RWPE1 (cell line): ENCODE measurements around the gene CDH13.

Experiments used
- CTCF ChIA-PET: fragments of 350-600 bp; sonication (Branson Sonifier 250); formaldehyde crosslinking; extraction: SDS; loops from one replicate; lab custom pipeline; 2021; lab: Yijun Ruan, JAX
- POLR2A ChIA-PET: fragments of 400-600 bp; formaldehyde crosslinking; extraction: SDS; loops from one replicate; lab custom pipeline; 2020; ENCODE audit warnings: antibody characterized with exemption; ENCODE audit not compliant: low non-redundant PET; lab: Yijun Ruan, JAX
- DNase-seq: peaks from one replicate; pipeline ENCODE4 v3.0.0; 2012; ENCODE audit warnings: low spot score
- H3K27ac ChIP-seq: fragments of 450-650 bp; 2 replicates; pipeline ENCODE4 v1.5.1; 2017
- CTCF ChIP-seq: fragments of 450-650 bp; conservative IDR thresholded peaks from 2 replicates; pipeline ENCODE4 v1.5.1; 2017; ENCODE audit warnings: low read depth, mild to moderate bottlenecking

The CDH13 gene

GRCh38 chr16:82586130-82586529 is 40.6 kb upstream of the CDH13 start:
- ChIA-PET POLR2A (no interaction called here), CTCF (no interaction called here)
- DNase-seq, result no peak
- TF ChIP-seq CTCF, result no peak
- no peak overlapping the region for H3K27ac ChIP-seq

GRCh38 chr16:82587289-82587688 is 39.5 kb upstream of the CDH13 start:
- no peak for TF ChIP-seq CTCF
- ChIA-PET POLR2A (no interaction called here), CTCF (interaction anchor here (0.6 kb wide), 1 partner anchor 13 kb away, joined by 3 read pairs; no protein-coding TSS in a partner anchor)
- DNase-seq, result no peak
- no peak overlapping the region for H3K27ac ChIP-seq

GRCh38 chr16:82589407-82589806 is 37.4 kb upstream of the CDH13 start:
- POLR2A ChIA-PET, result no interaction called here
- no peak for DNase-seq
- no peak overlapping the region for H3K27ac ChIP-seq
- TF ChIP-seq CTCF, result no peak
- CTCF ChIA-PET, result no interaction called here

DNA sequence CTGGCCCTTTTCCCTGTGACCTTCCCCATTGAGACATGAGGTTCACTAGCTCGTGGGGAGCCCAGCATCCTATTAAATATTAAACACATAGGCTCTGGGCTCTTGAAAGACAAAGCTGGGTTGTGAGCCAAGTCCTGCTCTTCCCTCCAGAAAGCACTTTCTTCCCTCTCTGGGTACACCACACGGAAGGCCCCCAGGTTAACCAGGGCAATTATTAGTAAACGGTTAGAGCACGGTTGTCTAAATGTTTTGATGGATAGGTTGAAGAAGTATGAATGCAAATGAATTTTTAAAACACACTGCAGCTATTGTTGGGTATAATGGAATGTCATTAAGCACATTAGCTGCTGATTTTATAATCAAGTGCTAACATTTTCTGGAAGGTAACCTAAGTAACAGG is 32.7 kb upstream of the CDH13 start:
- no peak for DNase-seq
- no peak overlapping the region for H3K27ac ChIP-seq
- CTCF ChIA-PET, result no interaction called here
- POLR2A ChIA-PET, result no interaction called here
- TF ChIP-seq CTCF, result no peak

DNA sequence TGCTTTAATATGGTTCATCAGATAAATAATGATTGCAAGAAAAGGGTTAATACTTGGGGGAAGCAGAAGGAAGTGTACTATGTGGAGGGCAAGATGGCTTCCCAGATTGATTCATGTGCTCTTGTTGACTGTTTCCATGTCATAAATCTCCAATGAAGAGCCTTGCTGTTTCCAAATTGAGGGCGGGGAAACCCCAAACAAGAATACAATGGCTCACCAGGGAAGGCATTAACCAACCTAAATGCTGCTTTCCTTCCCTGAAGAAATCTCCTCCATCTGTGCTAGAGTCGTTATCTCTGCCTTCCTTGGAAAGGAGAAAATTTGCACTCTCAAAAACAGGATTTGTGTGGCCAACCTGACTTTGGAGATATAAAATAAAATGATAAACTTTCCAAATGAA is 28.0 kb upstream of the CDH13 start:
- POLR2A ChIA-PET, result no interaction called here
- TF ChIP-seq CTCF, result no peak
- H3K27ac ChIP-seq, result no peak overlapping the region
- DNase-seq, result no peak
- CTCF ChIA-PET, result interaction anchor here (0.6 kb wide), 1 partner anchor 42 kb away, joined by 4 read pairs; no protein-coding TSS in a partner anchor

DNA sequence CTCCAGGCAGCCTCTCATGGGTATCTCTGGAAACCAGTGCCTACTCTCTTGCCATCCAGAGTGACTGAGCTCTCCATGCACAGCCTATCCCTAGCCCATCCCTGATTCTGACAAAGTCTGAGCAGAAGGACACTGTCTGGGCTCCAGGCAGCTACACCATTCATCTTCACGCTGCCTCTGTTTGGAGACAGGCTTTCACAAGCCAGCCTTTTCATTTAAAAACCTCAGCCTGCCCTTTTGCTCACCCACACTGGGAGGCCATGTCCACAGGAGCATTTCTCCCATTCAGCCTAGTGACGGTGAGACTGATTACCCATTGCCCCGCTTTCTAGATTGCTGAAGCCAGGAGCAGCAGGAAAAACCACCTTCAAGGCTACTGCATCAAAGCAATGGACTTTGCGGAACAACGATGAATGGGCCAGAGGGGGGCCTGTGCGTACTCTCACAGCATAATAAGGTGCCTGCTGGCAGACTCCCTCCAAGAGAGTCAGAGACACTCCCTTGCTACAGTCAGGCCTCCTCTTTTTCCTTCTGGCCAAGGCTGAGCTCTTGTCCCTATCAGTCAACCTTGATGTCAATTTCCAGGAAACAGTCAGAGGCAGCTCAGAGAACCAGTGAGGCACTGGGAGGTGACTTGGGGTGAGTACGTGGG is 24.7 kb upstream of the CDH13 start:
- POLR2A ChIA-PET, result no interaction called here
- CTCF ChIA-PET, result interaction anchor here (0.6 to 0.7 kb wide), 2 partner anchors 211 to 339 kb away, joined by 3 to 4 read pairs; no protein-coding TSS in a partner anchor
- no peak for DNase-seq
- H3K27ac ChIP-seq, result no peak overlapping the region
- no peak for TF ChIP-seq CTCF
